Hepatocyte (in vitro differentiated cells): ENCODE measurements around the gene RETSAT. TPM values are rescaled to one million over a fixed set of nuclear protein-coding genes. Genes with fewer than 3 reads are reported as not detected.

Experiments
- DNase-seq: peaks from one replicate; pipeline ENCODE4 v3.0.0-alpha.2; 2016; ENCODE audit warnings: low spot score
- H2AFZ ChIP-seq: fragments of 200-600 bp; sonication (generic); 2 replicates; pipeline ENCODE4 v1.6.0; 2016; ENCODE audit warnings: antibody characterized with exemption, mild to moderate bottlenecking
- H3K27ac ChIP-seq: fragments of 200-600 bp; sonication (generic); 2 replicates; pipeline ENCODE4 v1.5.1; 2016; ENCODE audit warnings: mild to moderate bottlenecking
- H3K27me3 ChIP-seq: fragments of 200-600 bp; sonication (generic); 2 replicates; pipeline ENCODE4 v1.6.1; 2016
- H3K36me3 ChIP-seq: fragments of 200-600 bp; sonication (generic); replicated peaks from 2 replicates; pipeline ENCODE4 v1.5.1; 2016; ENCODE audit warnings: low read depth; ENCODE audit not compliant: insufficient read depth
- H3K4me1 ChIP-seq: fragments of 200-600 bp; sonication (generic); 2 replicates; pipeline ENCODE4 v1.5.1; 2016; ENCODE audit warnings: mild to moderate bottlenecking, moderate library complexity; ENCODE audit not compliant: insufficient read depth
- H3K4me2 ChIP-seq: fragments of 200-600 bp; sonication (generic); 2 replicates; pipeline ENCODE4 v1.6.0; 2016
- H3K4me3 ChIP-seq: fragments of 200-600 bp; sonication (generic); 2 replicates; pipeline ENCODE4 v1.5.1; 2016; ENCODE audit warnings: mild to moderate bottlenecking
- H3K79me2 ChIP-seq: fragments of 200-600 bp; sonication (generic); 2 replicates; pipeline ENCODE4 v1.6.0; 2017; ENCODE audit warnings: mild to moderate bottlenecking
- H3K9me2 ChIP-seq: fragments of 200-600 bp; sonication (generic); replicated peaks from 2 replicates; pipeline ENCODE4 v1.6.0; 2017; ENCODE audit warnings: mild to moderate bottlenecking; ENCODE audit not compliant: insufficient read depth
- H3K9me3 ChIP-seq: fragments of 200-600 bp; sonication (generic); 2 replicates; pipeline ENCODE4 v1.5.1; 2016; ENCODE audit warnings: low read depth, mild to moderate bottlenecking
- H4K20me1 ChIP-seq: fragments of 200-600 bp; sonication (generic); 2 replicates; pipeline ENCODE4 v1.6.0; 2016; ENCODE audit warnings: mild to moderate bottlenecking; ENCODE audit not compliant: insufficient read depth, poor library complexity, severe bottlenecking
- CTCF ChIP-seq: fragments of 200-600 bp; sonication (generic); IDR thresholded peaks from 2 replicates; pipeline ENCODE4 v1.5.1; 2016; ENCODE audit warnings: antibody characterized with exemption, mild to moderate bottlenecking; ENCODE audit not compliant: poor library complexity
- EZH2 ChIP-seq: fragments of 200-600 bp; sonication (generic); IDR thresholded peaks from 2 replicates; pipeline ENCODE4 v1.6.1; 2016; ENCODE audit warnings: antibody characterized with exemption, mild to moderate bottlenecking, borderline replicate concordance
- EZH2phosphoT487 ChIP-seq: fragments of 200-600 bp; sonication (generic); IDR thresholded peaks from one replicate; pipeline ENCODE4 v1.6.1; 2018; ENCODE audit warnings: antibody characterized with exemption, mild to moderate bottlenecking, low read depth, moderate library complexity; ENCODE audit not compliant: unreplicated experiment, severe bottlenecking
- WGBS: methylation state at CpG from one replicate; pipeline ENCODE4 v1.1.6; 2016; ENCODE audit warnings: low lambda C conversion rate; ENCODE audit errors: missing lambda C conversion rate; 5-methylcytosine and 5-hydroxymethylcytosine counted together
- polyA plus RNA-seq: library from polyadenylated mRNA; unstranded; fragments of >200 nt; fragmentation: Nextera tagmentation; extraction: Ambion mirVana; gene quantifications from 2 replicates; pipeline ENCODE4 v1.2.1, GENCODE V29; 2016
- total RNA-seq: library from RNA; depleted of rRNA; stranded (reverse); fragments of >200 nt; gene quantifications from 2 replicates; pipeline ENCODE4 v1.2.3, GENCODE V29; 2014

RETSAT gene
- total and polyA plus RNA-seq, 2 experiments from 2014 or later, result 24.7 to 58.5 TPM

DNA sequence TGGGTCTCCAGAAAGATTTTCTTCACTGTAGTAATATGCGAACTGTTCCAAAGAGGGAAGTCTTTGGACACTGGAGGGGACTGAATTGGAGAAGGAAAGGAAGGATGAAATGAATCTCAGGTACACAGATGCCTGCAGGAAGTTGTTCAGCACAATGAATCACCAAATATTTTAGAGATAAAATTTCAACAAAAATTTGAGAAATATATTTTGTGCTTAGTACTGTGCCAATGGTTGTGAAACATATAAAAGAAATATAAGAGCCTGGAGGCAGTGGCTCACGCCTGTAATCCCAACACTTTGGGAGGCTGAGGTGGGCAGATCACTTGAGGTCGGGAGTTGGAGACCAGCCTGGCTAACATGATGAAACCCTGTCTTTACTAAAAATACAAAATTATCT, 3.4 kb upstream of the RETSAT start:
- DNase-seq, result no peak
- H3K4me3 ChIP-seq, result no peak overlapping the region
- TF ChIP-seq EZH2, result no peak
- TF ChIP-seq EZH2phosphoT487, result no peak
- TF ChIP-seq CTCF, result no peak
- 92% methylated on average over 3 of the region's 3 CpGs for WGBS
- H3K4me1 ChIP-seq, result peaks cover 9% of the 10 kb centered on the region
- no peak overlapping the region for H2AFZ ChIP-seq
- H3K79me2 ChIP-seq, result peaks cover 31% of the 10 kb centered on the region
- no peak overlapping the region for H3K4me2 ChIP-seq
- H3K36me3 ChIP-seq, result no peaks in the 10 kb centered on the region
- no peaks in the 10 kb centered on the region for H3K27me3 ChIP-seq
- H3K27ac ChIP-seq, result no peak overlapping the region
- no peaks in the 10 kb centered on the region for H3K9me2 ChIP-seq
- no peaks in the 10 kb centered on the region for H3K9me3 ChIP-seq
- H4K20me1 ChIP-seq, result no peaks in the 10 kb centered on the region

- Histone ChIP-seq H3K27ac (no peak overlapping the region), H3K4me3 (no peak overlapping the region), H3K27me3 (no peaks in the 10 kb centered on the region), H3K79me2 (peaks cover 44% of the 10 kb centered on the region), H3K4me1 (peaks cover 10% of the 10 kb centered on the region), H2AFZ (no peak overlapping the region), H4K20me1 (no peaks in the 10 kb centered on the region), H3K9me2 (no peaks in the 10 kb centered on the region), H3K36me3 (no peaks in the 10 kb centered on the region), H3K9me3 (no peaks in the 10 kb centered on the region), H3K4me2 (no peak overlapping the region)
- 98% methylated on average over 2 of the region's 2 CpGs for WGBS
- TF ChIP-seq CTCF, result no peak
- no peak for TF ChIP-seq EZH2
- TF ChIP-seq EZH2phosphoT487, result no peak
- no peak for DNase-seq
Measured at GRCh38 chr2:85356186-85356585, 1.9 kb upstream of the RETSAT start.

GRCh38 chr2:85355521-85355920, 1.2 kb upstream of the RETSAT start:
- Histone ChIP-seq H3K27me3 (no peaks in the 10 kb centered on the region), H3K79me2 (peaks cover 44% of the 10 kb centered on the region), H3K9me2 (no peaks in the 10 kb centered on the region), H3K4me1 (peaks cover 10% of the 10 kb centered on the region), H3K27ac (peak overlapping the region; percentile 62), H2AFZ (peak overlapping the region; percentile 78), H3K9me3 (no peaks in the 10 kb centered on the region), H4K20me1 (no peaks in the 10 kb centered on the region), H3K36me3 (no peaks in the 10 kb centered on the region), H3K4me3 (peak overlapping the region; percentile 59), H3K4me2 (peak overlapping the region; percentile 91)
- whole genome bisulfite sequencing, result 89% methylated on average over 3 of the region's 3 CpGs
- TF ChIP-seq CTCF, result no peak
- no peak for TF ChIP-seq EZH2phosphoT487
- TF ChIP-seq EZH2, result no peak
- DNase-seq, result no peak

DNA sequence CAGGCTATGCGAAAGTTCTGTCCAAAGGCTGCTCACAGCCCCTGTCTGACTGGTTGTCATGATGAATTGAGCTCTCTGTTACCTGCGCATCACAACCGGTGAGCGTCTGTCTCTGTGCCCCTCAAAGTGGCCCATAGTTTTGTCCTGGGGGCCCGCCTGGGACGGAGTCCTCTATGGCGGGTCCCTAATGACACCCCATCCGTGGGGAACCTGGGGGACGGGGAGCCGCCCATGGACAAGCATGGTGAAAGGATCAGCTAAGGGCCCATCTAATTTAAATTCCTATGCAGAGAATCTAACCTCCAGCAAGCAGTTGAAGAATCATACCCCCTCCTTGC, 714 bp upstream of the RETSAT start:
- Histone ChIP-seq H3K27ac (peak overlapping the region; percentile 62), H3K9me3 (no peaks in the 10 kb centered on the region), H3K4me1 (peaks cover 10% of the 10 kb centered on the region), H3K27me3 (no peaks in the 10 kb centered on the region), H3K4me3 (peak overlapping the region; percentile 59), H3K79me2 (peaks cover 44% of the 10 kb centered on the region), H3K4me2 (peak overlapping the region; percentile 91), H3K9me2 (no peaks in the 10 kb centered on the region), H2AFZ (peak overlapping the region; percentile 78), H4K20me1 (no peaks in the 10 kb centered on the region), H3K36me3 (no peaks in the 10 kb centered on the region)
- WGBS, result 17% methylated on average over 10 of the region's 10 CpGs
- TF ChIP-seq EZH2phosphoT487, result no peak
- no peak for TF ChIP-seq EZH2
- no peak for TF ChIP-seq CTCF
- no peak for DNase-seq
